Activated CD8-positive, alpha-beta memory T cell treated with anti-CD3 and anti-CD28 coated beads, Interleukin-2, amount 50 U/mL, for 24 hours (primary cell): ENCODE results near the gene NOXRED1.

Experiments used
- DNase-seq: peaks from one replicate; pipeline ENCODE4 v3.0.0-alpha.2; 2020; ENCODE audit errors: extremely low read depth

The NOXRED1 gene

DNA sequence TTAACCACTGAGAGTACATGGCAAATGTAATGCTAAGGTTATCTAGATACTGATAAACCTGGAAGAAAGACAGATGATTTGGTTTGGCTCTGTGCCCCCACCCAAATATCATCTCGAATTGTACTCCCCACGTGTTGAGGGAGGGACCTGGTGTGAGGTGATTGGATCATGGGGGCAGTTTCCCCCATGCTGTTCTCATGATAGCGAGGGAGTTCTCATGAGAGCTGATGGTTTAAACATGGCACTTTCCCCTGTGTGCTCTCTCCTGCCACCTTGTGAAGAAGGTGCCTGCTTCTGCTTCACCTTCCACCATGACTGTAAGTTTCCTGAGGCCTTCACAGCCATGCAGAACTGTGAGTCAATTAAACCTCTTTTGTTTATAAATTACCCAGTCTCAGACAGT lies 14.2 kb downstream of the NOXRED1 start:
- no peak for DNase-seq

DNA sequence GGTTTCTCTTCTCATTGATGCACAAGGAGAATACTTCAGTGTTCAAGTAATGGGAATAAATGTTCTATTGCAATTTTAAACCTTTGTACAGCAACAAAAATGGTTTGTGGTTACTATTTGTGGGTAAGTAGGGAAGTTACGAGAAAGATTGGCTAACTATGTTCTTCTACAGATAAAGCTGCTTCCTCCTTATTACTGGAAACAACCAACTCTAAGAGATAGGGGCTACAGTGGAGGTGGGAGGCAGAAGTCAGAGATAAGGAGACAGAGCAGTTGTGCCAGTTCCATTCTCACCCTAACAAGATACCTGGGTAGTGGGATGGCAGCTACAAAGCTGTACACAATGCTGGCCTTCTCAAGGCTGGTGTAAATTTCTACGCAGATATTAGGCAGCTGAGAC lies 16.2 kb downstream of the NOXRED1 start:
- DNase-seq: no peak

DNA sequence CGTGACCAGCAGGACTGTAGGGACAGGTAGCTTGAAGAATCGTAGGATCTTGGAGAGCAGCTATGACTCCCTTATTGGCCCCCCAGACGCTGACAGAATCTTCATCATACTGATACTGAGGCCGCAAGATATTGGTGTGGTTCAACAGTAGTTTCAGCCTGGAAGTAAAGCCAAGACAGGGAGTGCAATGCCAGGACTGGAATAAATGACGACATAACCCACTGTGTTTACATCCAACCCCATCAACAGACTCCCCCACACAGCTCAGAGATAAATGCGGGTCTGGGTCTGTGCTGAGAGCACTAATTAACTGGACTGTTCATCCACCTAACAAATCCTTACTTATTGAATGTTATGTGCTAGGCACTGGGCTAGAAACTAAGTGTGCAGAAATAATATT lies 16.6 kb downstream of the NOXRED1 start:
- no peak for DNase-seq

DNA sequence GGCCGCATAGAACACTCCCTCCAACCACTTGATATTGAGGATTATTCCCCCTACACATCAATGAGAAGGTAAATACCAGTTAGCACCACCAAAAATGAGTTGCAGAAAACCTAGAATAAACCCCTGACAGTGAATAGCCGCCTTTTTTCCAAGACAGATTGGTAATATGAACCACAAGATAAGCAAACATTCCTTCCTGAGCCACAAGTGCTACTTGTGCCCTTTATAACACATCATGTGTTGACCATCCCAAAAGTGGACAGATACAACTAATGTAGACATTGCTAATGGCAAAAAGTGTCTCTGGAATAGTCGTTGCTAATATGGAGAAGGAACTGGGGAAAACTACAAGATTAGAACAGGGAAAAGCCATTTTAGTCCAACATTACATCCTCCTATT lies 17.2 kb downstream of the NOXRED1 start:
- no peak for DNase-seq

DNA sequence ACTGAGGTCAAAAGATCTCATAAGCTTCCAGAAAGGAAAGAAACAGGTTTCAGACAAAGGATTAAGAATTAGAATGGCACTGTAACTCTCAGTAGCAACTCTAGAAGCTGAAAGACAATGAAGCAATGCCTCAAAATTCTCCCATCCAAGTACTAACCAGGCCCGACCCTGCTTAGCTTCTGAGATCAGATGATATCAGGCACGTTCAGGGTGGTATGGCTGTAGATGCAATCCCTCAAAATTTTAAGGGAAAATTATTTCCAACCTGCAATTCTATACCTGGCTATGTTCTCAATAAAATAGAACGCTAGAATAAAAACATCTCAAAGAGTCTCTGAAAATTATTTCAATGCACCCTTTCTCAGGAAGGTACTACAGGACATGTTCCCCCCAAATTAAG lies 19.6 kb downstream of the NOXRED1 start:
- no peak for DNase-seq

DNA sequence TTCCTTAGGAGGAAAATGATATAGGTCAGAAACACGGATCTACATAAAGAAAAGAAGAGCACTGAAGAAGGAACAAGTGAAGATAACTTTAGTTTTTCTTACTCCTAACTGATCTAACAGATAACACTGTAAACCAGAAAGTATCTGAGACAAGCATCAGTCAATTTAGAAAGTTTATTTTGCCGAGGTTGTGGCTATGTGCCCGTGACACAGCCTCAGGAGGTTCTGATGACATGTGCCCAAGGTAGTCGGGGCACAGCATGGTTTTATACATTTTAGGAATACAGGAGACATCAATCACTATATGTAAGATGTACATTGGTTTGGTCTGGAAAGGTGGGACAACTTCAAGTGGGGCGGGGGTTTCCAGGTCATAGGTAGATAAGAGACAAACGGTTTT lies 23.1 kb downstream of the NOXRED1 start:
- DNase-seq: no peak

DNA sequence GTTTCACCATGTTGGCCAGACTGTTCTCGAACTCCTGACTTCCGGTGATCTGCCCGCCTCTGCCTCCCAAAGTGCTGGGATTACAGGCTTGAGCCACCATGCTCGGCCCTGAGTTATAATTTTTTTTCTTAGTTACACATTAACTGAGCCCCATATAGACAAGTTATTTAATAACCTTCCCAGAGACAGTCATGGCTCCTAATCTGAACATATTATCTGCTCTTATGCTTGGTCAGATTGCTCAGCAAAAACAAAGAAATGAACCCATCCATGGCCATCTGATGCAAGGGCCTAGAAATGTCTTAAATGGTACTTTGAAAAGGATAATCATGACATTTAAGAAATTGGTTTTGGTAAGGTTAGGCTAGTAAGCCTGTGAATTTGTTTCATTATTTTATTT lies 33.1 kb downstream of the NOXRED1 start:
- DNase-seq: no peak

DNA sequence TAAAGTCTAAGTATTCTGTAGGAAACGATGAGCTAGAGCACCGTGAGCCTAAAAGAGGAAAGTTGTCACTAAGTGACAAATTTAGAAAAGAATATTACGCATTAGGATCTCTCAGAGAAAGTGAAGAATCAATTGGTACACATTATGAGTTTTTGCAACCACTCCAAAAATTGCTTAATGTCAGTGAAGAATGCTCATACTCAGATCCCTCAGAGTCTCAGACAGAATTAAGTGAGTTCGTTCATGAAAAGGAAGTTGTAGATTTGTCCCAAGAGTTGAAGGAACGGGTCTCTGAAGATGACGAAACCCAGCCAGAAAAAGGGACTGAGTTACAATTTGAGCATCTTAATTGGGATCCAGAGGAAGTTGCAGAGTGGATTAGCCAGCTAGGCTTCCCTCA lies 44.6 kb downstream of the NOXRED1 start:
- no peak for DNase-seq

DNA sequence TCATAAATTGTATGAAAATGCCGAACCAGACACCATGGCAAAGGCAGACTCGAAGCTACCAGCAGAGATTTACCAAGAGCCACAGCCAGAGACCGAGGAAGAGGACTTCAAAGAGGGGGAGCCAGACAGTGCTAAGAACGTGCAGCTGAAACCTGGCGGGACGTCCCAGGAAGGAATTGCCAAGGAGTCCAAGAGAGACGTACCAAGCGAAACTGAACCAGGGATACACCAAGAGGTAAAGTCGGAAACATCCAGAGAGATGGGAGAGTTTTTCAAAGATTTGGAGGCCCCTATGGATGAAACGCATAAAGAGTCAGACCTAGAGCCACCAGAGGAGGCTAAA lies 45.9 kb downstream of the NOXRED1 start:
- no peak for DNase-seq

DNA sequence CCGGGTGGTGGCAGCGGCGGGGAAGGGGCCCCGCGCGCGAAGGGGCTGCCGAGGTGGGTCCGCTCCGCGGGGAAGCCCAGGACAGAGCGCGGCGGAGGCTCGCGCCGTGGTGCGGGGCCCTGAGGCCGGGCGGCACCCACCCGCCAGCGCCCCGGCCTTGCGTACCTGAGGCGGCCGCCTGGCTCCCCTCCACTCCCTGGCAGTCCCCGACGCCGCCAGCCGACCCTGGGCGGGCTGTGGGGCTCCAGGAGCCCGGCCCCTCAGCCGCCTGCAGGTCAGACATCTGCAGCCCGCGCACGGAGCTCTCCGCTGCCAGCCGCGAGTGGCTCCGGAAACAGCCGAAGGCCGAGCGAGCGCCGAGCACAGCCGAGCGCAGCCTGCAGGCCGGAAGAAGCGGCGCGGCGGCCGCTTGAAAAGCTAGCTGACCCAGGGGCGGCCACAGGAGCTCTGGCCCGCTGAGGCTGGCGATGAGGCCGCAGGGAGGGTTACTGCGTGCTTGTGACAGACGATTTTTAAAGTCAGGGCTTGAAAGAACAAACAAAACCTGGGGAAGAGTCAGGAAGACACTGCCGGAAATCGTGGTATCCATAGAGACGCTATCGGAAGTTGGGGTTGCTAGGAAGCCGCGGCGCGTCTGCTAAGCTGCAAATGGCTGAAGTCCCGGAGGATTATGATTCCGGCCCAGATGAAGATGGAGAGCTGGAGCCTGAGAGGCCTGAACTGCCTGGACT lies 46.4 kb downstream of the NOXRED1 start, which contains the start of the genes SAMD15 and TMED8:
SAMD15 (plus strand) TSS at position 609 of the 731 bp plus-strand sequence; CDS start at position 649, 40 bp downstream.
TMED8 (minus strand) TSS at position 324 of the 731 bp plus-strand sequence; CDS start at position 283, 41 bp downstream.
- peak; percentile 53 for DNase-seq

DNA sequence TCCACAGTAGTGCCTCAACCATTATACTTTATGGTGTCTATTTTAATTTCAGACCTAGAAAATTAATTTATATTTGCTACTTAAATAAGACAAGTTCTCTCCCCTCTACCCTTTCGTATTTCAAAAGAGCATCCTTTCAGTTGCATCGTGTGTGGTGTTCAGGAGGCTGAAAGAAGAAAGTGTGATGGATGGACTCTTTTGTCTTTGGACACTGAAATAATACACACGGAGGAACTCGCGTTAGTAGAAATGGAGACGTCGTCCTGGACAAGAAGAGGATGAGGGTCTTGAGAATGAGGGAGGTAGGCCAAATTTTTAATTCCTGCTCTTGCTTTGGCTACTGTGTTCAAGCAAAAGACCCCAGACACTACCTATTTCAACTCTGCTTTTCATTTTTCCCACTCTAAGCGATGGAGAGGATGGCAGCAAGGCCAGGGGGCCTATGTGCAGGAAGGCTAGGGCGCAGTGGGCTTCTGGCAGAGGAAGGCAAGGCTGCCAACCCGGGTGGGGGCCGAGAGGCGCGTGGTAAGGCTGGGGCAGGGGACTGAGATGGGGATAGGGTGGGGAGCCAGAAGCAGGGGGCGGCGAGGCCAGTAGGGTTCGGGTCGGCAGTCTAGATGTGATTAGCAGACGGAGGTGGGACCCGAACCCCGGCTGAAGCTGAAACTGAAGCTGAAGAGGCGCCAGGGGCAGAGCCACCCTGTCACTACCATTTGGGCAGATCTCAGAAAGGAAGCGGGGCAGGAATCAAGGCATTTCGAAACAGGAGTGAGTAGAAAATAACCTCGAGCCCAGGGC lies 47.2 kb downstream of the NOXRED1 start:
- DNase-seq: no peak

DNA sequence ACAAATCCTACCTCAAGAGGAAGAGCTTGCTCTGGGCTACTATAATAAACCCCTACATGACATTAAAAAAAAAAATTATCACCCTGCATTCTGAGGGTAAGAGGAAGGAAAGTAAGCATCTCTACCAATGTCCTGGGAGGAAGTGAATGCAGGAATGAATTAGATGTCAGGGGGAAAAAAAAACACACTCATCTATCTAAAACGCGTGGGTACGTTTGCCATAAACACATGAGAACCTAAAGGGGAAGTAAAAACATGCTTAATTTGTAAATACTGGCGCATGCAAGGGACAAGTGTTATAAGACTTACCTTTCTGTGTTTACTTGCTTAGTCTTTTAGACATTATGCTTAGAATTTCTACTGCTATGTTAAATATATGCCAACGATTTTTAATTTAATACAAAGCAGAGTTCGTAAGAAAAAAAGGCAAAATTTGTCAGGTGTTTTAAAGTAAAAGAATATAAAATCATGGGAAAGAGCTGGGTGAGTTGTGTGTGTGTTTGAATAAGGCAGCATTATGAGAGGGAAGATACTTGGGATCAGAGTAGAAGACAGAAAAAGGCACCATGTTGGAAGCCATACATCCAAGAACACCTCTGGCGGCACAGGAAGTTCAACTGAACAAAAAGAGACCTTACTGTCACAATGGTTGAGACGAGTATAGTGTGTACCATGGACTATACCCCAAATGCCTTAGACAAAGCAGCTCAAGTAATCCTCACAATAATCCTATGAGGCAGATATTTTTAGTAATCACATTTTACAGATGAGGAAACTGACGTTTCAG lies 48.0 kb downstream of the NOXRED1 start:
- no peak for DNase-seq

DNA sequence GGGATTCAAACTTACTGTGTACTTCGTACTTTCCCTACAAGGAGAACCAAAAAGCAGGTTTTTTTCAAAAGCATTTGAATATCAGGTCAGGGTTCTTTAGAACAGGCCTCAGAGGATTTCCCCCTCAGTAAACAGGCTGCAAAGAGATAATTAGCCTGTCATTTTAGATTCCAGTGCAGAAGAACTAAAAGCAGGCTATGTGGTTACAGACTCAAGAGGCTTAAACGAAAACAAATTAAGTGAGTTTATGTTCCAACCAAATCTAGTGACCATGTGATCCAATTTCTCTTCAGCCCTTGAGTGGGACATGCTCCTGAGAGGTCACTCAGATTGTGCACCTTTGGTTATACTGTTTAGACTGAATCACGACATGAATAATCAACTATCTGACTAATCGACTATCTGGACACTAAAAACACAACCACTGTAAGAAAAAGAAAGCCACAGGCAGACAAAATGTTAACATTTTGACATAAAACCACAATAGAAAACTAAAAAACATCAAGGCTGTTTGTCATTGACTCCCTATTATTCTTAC lies 51.0 kb downstream of the NOXRED1 start:
- DNase-seq: no peak

DNA sequence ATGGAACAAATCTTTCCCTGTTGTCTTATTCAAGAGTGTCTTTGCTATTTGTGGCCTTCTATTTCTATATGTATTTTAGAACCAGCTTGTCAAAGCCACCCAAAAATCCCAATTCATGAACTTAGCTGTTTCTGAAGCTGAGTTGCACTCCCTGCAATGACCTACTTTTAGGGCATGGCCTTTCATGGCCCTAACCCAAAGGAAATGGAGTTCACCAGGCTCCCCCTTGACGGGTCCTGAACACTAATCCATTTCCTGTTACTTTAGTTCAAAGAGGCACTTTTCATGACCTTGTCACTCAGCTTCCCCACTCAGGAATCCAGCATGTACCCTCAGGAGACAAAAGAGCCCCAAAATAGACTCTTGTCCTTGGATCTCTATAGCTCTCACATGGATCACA lies 54.0 kb downstream of the NOXRED1 start:
- no peak for DNase-seq

DNA sequence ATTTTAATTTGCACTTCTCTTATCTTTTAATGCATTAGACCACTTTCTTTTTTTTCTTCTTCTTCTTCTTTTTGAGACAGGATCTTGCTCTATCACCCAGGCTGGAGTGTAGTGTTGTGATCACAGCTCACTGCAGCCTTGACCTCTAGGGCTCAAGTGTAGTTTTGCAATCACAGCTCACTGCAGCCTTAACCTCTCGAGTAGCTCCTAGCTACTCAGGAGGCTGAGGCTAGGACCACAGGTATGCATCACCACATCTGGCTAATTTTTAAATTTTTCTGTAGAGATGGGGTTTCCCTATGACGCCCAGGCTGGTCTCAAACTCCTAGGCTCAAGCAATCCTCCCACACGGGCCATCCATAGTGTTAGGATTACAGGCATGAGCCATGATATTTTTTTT lies 59.2 kb downstream of the NOXRED1 start:
- DNase-seq: no peak

DNA sequence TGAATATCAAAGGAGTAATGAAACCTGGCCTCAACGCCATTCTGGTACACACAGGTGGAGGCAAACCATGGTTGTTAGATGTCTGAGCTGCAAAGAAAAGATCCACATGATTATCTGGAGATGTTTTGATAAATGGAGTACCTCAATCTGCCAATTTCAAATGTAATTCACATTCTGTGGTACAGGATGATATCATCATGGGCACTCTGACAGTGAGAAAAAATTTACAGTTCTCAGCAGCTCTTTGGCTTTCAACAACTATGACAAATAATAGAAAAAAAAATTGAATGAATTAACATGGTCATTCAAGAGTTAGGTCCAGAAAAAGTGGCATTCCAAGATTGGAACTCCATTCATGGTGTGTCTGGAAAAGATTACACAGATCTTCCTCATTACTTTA lies 63.7 kb downstream of the NOXRED1 start:
- no peak for DNase-seq

DNA sequence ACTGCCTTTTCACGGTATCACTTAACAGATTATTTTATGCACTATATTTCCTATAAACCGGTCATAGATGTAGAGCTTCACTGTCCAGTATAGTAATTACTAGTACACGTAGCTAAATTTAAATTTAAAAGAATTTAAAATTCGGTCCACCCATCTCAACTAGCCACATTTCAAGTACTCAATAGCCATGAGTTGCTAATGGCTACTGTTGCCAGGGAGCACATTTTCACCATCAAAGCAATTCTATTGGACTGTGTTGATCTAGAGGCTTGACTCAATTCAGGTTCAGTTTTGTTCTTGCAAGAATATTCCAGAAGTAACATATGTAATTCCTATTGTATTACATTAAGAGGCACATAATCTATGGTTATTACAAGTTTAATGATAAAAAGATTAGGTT lies 66.4 kb downstream of the NOXRED1 start:
- no peak for DNase-seq

DNA sequence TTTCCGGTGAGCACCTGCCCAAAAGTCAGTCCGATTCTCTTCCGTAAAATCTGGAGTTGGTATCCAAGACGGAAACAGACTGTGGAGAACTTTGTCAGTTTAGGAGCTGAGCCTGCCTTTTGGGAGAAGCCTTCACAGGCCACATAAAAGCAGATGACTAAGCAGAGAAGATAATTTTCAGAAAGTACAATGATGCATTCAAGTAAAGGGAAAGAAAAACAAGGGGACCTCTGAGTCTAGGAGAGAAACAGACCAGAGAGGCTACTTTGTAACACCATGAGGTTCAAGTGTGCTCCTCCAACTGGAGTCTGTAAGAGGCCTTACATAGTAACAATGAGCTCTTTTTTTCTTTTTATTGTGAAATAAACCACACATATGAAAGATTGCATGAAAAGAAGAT lies 67.5 kb downstream of the NOXRED1 start:
- no peak for DNase-seq

DNA sequence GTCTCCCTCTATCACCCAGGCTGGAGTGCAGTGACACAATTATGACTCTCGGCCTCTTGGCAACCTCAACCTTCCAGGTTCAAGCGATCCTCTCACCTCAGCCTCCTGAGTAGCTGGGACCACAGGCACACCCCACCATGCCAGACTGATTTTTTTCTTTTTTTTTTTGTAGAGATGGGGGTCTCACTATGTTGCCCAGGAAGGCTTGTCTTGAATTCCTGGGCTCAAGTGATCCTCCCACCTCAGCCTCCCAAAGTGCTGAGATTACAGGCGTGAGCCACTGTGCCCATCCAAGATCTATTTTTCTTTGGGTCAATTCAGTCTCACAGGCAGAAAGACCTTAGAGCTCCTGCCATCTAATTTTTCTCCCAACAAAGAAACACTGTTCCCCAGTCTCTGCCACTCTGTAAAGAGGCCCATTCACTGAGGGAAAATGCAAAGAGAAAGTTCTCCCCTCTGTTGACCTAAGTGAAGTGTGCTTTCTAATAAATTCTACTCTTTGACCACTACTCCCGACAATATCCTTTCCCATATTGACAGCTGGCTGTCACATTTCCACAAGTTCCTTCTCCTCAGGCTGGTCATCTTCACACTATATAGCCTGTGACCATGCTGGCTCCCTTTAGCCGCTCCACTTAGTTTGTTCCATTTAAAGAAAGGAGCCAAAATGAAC lies 69.7 kb downstream of the NOXRED1 start:
- DNase-seq: no peak

DNA sequence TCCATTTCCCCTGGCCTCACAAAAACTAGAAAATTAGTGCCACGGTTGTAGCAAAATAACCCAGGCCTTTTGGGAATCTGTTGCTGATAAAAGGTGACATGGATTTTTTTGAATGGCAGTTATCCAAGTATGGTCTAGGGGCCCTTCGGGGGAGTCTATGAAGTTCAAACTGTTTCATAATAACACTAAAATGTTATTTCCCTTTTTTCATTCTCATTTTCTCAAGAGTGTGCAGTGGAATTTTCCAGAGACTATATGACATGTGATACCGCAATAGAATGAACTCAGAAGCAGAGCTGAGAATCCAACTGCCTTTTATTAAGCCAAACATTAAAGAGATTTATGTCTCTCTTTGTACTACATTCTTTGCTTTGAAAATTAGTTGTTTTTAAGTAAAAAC lies 75.6 kb downstream of the NOXRED1 start:
- DNase-seq: no peak

DNA sequence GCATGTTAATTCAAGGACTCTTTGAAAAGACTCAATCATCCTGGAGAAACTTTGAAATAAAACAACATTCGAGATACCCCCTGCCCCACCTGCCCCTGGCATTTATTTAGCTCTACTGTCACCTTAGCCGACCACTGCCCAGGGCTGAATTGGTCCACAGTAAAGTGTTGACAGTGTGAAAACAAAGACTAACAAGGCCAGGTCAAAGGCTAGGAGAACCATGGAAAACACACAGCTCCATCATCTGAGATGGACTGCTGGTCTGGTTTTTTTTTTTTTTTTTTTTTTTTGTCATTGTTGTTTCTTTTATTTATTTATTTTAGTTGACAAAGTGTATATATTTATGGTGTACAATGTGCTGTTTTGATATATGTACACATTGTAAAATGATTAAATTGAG lies 76.8 kb downstream of the NOXRED1 start:
- DNase-seq: no peak
